Adipose tissue (tissue), 3 donors: ENCODE results near the gene FAM3C. TPM values are rescaled to one million over a fixed set of nuclear protein-coding genes. Genes with fewer than 3 reads are reported as not detected.

Source experiments
- H3K27ac ChIP-seq: one replicate; pipeline ENCODE4 v1.5.1; 2013; ENCODE audit warnings: low read depth, low read length
- WGBS, 3 donors: extraction: QIAGEN DNeasy Blood & Tissue Kit; methylation state at CpG; one replicate each; pipeline ENCODE4 v1.1.7; 2013; 5-methylcytosine and 5-hydroxymethylcytosine counted together
- polyA plus RNA-seq, 3 donors: library from polyadenylated mRNA; stranded (reverse); fragments of 200-250 nt; gene quantifications; one replicate each; pipeline ENCODE4 v1.2.3, GENCODE V29; 2013
- donor health status: healthy with polysubstance abuse.
- donor health status: Bipolar disorder and iron deficiency.
- donor health status: healthy.

FAM3C gene
- polyA plus RNA-seq, 3 donors, result 26.6 to 46.7 (median 28.8) TPM

GRCh38 chr7:121313793-121314676 lies 82.1 kb downstream of the FAM3C start:
- H3K27ac ChIP-seq, result no peak overlapping the region
- WGBS, 3 donors, result 20 to 53% (median 52%) methylated on average over 9 of the region's 9 CpGs

- 50 to 64% (median 55%) methylated on average over 3 of the region's 3 CpGs for WGBS, 3 donors
- H3K27ac ChIP-seq, result no peak overlapping the region
Measured at GRCh38 chr7:121313220-121313792, 82.8 kb downstream of the FAM3C start.

DNA sequence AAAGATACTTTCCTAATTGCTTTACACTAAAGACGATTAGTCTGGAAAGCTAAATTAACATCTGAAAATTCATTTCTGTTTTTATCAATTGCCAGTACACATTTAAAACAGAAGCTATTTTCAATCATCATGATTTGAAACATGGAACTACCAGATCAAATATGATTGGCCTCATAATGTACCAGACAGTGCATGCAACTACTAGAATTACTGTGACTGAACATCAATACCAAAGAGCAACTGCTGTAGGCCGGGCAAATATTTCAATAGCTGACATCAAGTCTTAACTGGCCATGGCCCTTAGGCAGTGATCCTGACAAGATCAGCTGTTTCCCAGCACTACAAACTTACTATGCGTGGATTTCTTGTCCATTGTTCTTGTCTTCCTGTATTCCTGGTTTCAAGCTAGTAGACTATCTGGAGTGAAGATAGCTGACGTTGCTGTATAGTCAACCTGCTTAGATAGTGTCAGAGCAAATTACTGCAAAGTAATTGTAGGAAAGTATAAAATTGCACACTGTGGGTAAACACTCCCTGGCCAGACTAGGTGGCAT lies 89.0 kb downstream of the FAM3C start:
- H3K27ac ChIP-seq, result no peak overlapping the region
- WGBS, 3 donors, result 66 to 71% (median 67%) methylated on average over 4 of the region's 4 CpGs

GRCh38 chr7:121306565-121306964 lies 89.5 kb downstream of the FAM3C start:
- 46 to 62% (median 54%) methylated on average over 3 of the region's 3 CpGs for WGBS, 3 donors
- no peak overlapping the region for H3K27ac ChIP-seq

- no peak overlapping the region for H3K27ac ChIP-seq
- WGBS, 3 donors, result 60 to 87% (median 69%) methylated on average over 3 of the region's 3 CpGs
Measured at GRCh38 chr7:121305109-121305508, 91.0 kb downstream of the FAM3C start.

- WGBS, 3 donors, result 93 to 96% (median 94%) methylated on average over 1 of the region's 1 CpG
- no peak overlapping the region for H3K27ac ChIP-seq
Measured at GRCh38 chr7:121304102-121304658, 91.9 kb downstream of the FAM3C start.

DNA sequence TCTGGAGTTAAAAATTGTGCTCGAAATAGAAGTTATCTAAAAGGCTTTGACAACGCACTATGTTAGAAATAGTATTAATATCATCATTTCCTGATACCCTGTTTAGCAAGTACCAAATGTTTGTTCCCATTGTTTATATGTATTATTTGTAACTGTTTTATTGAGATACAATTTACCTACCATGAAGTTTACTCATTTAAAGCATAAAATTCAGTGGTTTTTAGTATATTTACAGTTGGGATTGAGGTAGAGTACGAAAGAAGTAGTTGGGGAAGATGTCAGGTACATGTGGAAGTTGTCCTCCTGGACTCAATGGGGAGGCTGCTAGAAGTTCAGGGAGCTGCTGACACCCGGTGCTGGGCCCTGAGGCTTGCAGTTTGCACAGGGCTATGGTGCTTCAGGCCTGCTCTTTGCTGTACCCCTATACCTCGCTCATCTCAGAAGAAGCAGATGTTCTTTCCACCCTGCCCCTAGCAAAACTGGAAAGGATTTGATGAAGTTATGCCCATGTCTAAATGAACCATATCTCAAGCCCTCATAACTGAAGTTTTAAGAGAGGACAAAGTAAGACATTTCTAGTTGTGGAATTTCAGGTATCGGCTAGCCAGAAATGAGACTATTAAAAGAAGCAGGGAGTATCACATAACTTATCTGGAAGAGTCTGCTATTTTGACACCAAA lies 92.5 kb downstream of the FAM3C start:
- WGBS, 3 donors, result 91 to 93% (median 92%) methylated on average over 6 of the region's 6 CpGs
- H3K27ac ChIP-seq, result no peak overlapping the region

DNA sequence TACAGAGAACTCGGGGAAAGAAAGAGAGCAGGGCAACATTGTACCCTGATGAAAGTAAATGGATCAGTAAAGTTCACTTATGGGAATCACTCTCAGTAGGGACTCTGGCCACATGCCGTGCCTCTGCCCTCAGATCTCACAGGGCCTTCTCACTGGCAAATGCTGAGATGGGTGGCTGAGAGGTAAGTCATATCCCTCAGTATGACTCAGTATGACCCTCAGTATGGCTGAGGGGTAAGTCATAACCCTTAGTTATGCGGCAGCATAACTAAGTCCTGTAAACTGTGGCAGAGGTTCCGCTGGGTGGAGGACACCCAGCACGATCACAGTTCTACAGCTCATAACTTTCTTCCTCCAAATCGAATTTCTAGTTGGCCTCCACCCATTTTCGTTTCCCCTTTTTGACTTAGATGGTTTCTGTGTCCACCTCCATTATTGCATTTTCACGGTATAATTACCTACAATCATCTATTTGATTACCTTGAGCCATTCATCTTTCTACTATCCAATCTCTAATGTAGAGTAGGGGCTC lies 93.8 kb downstream of the FAM3C start:
- H3K27ac ChIP-seq, result no peak overlapping the region
- 87 to 93% (median 91%) methylated on average over 8 of the region's 8 CpGs for WGBS, 3 donors

DNA sequence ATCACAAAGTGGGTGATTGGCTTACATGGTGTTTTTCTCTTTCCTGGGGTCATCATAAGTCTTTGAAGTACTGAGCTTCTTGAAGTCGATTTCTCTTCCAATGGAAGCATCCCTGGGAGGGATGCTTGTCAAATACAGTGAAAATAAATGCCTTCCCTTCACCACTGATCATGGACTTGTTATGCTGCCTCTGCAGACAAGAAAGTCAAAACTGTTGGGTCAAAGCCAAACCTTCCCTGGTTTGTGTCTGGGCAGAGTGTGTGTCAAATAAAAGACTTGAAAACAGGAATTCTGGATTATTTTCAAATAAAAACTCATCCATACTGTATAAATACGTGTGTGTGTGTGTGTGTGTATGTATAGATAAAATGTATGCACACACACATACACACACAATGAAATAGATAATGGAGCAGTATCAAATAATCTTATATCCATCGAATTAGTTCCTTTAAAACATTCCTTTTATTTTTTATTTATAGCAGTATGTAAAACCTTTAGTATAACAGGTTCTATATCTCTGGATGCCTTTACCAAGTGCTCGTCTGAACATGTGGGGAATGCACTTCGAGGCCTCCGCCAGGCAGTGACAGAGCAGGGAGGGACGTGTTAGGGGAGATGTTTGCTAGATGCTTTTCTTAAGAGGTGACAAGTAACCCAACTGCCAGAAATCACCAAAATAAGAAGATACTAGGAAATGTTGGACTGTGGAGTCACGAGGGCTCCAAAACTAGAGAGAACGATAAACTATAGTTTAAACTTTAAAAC lies 94.5 kb downstream of the FAM3C start:
- WGBS, 3 donors, result 75 to 79% (median 76%) methylated on average over 9 of the region's 9 CpGs
- H3K27ac ChIP-seq, result no peak overlapping the region

- no peak overlapping the region for H3K27ac ChIP-seq
- 83 to 90% (median 88%) methylated on average over 2 of the region's 2 CpGs for WGBS, 3 donors
Measured at GRCh38 chr7:121300685-121301420, 95.3 kb downstream of the FAM3C start.

Other genes with a start within 250 kb of the FAM3C start
- not detected for gene WNT16, start 67.3 kb downstream of the FAM3C start, polyA plus RNA-seq